SH-SY5Y (cell line): ENCODE data around the gene NEFH.
"Not testable (repeated sequence)": the region's sequence is repeated elsewhere in the genome, so short reads cannot be mapped to it uniquely, and the experiment has no call there.

Experiments used
- GATA2 ChIP-seq: IDR thresholded peaks from 2 replicates; pipeline ENCODE4 v1.6.1; 2011; ENCODE audit warnings: mild to moderate bottlenecking, low read depth, low read length
- GATA3 ChIP-seq: IDR thresholded peaks from 2 replicates; pipeline ENCODE4 v1.6.1; 2011; ENCODE audit warnings: low read depth, mild to moderate bottlenecking, low read length, moderate library complexity

NEFH gene, protein sequence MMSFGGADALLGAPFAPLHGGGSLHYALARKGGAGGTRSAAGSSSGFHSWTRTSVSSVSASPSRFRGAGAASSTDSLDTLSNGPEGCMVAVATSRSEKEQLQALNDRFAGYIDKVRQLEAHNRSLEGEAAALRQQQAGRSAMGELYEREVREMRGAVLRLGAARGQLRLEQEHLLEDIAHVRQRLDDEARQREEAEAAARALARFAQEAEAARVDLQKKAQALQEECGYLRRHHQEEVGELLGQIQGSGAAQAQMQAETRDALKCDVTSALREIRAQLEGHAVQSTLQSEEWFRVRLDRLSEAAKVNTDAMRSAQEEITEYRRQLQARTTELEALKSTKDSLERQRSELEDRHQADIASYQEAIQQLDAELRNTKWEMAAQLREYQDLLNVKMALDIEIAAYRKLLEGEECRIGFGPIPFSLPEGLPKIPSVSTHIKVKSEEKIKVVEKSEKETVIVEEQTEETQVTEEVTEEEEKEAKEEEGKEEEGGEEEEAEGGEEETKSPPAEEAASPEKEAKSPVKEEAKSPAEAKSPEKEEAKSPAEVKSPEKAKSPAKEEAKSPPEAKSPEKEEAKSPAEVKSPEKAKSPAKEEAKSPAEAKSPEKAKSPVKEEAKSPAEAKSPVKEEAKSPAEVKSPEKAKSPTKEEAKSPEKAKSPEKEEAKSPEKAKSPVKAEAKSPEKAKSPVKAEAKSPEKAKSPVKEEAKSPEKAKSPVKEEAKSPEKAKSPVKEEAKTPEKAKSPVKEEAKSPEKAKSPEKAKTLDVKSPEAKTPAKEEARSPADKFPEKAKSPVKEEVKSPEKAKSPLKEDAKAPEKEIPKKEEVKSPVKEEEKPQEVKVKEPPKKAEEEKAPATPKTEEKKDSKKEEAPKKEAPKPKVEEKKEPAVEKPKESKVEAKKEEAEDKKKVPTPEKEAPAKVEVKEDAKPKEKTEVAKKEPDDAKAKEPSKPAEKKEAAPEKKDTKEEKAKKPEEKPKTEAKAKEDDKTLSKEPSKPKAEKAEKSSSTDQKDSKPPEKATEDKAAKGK

DNA sequence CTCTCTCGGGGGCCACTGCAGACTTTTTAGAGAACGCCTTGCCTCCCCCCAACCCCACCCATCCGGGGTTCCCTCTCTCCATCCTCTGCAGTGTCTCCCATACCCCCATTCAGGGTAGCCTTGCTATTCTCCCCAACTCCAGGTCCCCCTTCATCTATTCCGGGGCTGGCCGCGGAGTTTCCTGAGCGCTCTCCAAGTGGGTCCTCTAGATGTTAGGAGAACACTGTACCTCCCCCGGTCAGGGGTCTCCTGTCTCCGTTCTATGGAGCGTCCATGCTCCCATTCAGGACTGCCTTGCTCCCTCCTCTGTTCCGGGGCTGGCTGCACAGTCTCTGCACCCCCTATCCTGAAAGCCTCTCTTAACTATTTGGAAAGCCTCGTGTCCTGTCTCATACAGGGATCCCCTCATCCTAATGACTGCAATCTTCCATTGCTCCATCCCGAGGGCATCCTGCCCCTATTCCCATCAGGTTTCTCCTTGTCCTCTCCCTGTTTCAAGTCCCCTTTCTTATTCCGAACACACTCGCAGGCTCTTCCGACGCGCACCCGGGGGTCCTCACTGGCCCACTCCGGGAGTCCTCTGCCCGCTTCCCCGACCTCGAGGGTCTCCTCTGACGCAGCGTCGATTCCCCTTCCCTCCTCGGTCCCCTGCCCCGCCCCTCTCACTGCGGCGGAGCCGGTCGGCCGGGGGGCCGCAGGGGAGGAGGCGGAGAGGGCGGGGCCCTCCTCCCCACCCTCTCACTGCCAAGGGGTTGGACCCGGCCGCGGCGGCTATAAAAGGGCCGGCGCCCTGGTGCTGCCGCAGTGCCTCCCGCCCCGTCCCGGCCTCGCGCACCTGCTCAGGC, at the start of gene NEFH:
Gene NEFH, plus strand, starts transcription at position 802 of the 845 bp plus-strand sequence. CDS start 45 bp downstream, outside the sequence.
- TF ChIP-seq GATA3 (no peak), GATA2 (no peak)

DNA sequence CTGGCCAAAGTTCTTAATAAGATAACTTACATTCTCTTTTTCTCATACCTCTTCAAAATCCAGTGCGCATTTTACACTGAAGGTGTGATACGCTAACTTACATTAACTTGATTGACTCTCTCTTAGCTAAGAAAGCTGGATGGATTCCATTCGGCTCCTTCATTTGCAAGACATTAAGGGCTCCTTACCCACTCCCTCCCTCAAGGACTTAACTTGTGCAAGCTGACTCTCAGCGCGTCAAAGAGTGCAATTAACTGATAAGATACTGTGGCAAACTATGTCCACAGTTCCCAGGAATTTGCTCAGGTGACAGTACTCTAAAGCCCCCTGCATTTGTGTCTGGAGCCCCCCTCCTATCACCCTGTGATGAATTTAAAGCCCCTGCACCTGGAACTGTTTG, 48.0 kb upstream of the NEFH start:
- no peak for TF ChIP-seq GATA3
- no peak for TF ChIP-seq GATA2

DNA sequence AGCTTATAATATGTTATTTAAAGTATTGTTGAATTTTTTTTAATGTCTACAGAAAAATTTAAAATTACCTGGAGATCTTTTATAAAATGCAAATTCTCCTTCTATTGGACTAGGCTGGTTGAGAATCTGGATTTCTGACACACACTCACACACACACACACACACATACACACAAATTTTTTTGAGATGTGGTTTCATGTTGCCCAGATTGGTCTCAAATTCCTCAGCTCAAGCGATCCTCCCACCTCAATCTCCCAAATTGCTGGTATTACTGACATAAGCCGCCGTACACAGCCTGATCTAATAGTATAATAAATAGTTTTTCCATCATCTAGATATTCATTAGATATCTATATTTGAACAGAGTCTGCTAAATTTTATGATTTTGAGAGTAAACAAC, 46.2 kb upstream of the NEFH start:
- no peak for TF ChIP-seq GATA2
- TF ChIP-seq GATA3: no peak

GRCh38 chr22:29434288-29434687, 45.7 kb upstream of the NEFH start:
- TF ChIP-seq GATA3 (no peak), GATA2 (no peak)

DNA sequence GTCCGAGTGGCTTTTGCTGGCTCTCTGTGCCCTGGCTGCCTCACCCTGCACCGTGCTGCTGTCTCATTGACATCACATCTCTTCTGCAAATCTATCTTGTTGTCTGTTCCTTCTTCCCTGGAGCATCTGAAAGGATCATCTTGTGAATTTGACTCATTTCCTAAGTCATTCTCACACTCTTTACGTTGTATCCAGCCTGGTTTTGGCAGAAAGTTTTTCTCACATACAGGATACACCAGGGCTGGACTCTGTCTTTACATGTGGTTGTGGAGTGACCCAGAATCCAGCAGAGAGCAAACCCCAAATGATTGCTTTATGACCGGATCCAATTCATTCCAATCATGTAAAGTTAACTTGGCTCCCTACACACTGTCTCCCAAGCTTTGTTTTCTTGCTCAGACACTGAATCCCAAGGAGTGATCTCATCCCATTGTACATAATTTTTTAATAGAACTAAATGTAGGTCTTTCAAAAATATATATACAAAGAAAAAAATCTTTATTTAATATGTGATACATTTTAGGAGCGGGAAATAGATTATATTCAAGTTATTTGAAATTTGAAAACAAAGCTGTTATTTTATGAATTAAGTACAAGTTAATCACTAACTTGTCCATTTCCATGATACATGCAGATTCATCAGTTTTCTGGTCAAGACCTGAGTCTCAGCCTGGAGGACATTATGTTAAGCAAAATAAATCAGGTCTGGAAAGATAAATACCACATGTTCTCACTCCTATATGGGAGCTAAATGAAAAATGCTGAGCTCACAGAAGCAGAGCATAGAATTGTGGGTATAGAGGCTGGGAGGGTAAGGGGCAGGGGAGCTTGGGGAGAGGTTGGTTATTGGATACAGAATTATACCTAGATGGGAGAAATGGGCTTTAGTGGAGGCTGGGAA, 44.5 kb upstream of the NEFH start:
- TF ChIP-seq GATA2: no peak
- TF ChIP-seq GATA3: no peak

DNA sequence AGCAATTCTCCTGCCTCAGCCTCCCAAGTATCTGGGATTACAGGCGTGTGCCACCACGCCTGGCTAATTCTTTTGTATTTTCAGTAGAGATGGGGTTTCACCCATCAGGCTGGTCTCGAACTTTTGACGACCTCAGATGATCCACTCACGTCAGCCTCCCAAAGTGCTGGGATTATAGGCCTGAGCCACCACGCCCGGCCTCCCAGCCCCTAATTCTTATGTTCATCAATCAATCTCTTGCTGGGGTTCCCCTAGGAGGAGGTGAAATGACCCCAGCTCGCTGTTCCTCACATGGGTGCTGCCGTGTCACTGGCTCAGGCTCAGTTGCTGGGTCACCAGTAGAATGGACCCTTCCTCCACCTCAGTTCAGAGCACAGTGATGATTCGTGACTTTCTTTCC, 41.7 kb upstream of the NEFH start, which contains the start of gene RFPL1:
Gene RFPL1, plus strand, starts transcription at position 301 of the 400 bp plus-strand sequence.
- TF ChIP-seq GATA2, GATA3: not testable (repeated sequence)

GRCh38 chr22:29442976-29443375, 37.0 kb upstream of the NEFH start:
- TF ChIP-seq GATA2: no peak

- no peak for TF ChIP-seq GATA2
- TF ChIP-seq GATA3: no peak
Observed at GRCh38 chr22:29443452-29443851, 36.6 kb upstream of the NEFH start.

GRCh38 chr22:29443861-29444792, 35.9 kb upstream of the NEFH start:
- TF ChIP-seq GATA2 (no peak), GATA3 (no peak)

DNA sequence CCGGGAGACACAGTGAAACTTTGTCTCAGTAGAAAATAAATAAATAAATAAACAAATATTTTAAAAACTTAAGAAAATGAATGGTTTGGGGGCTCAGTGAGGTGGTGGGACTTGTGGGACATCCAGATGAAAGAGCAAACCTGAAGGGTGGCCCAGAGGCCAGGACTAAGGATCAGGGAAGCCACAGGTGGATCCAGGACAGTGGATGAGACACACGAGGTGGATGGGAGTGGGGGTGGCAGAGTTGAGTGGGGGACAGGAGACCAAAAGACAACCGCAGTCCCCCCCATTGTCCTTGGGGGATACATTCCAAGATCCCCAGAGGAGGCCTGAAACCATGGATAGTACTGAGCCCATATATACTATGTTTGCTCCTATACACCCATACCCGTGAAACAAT, 34.5 kb upstream of the NEFH start:
- TF ChIP-seq GATA3 (no peak), GATA2 (no peak)

DNA sequence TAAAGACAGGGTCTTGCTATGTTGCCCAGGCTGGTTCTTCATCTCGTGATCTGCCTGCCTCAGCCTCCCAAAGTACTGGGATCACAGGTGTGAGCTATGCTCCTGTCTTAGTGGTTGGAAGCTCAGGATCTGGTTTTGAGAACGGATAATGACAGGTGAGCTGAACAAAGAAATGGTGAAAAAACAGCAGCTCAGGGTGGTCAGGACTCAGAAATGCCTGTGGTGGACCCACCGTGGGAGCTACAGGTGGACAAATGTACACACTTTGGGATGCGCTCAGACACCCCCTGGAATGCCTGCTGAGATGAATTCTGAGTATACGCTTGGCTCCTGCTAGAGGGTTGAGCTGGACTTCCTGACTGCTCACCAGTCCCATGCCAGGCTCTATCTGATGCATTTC, 32.1 kb upstream of the NEFH start:
- TF ChIP-seq GATA3: no peak
- no peak for TF ChIP-seq GATA2

DNA sequence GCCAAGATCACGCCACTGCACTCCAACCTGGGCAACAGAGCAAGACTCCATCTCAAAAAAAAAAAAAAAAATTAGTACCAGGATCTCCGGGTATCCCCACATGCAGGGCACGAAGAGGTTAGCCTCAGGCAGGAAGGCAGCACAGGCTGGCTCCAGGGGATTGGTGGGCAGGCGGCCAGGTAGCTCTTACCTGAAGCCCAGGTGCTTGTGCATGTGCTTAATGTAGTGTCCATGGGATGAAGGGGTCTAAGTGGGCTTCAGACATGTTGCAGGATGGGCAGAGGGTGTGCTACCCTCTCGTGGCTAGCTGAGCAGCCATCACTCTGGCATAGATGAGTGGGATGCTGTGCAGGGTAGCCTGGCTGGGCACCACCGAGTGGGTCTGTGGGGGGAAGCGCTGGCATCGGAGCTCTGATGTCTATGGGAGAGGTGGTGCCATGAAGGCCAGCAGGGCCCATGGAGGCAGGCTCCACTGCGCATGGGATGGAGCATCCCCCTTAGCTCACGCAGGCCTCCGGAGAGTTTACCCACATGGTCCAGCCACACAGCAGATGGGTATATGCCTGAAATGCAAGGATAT, 30.6 kb upstream of the NEFH start:
- TF ChIP-seq GATA3 (no peak), GATA2 (no peak)
